Breast epithelium (tissue), 4 donors: ENCODE results near the gene COMP. TPM values are rescaled to one million over a fixed set of nuclear protein-coding genes. Genes with fewer than 3 reads are reported as not detected.

ENCODE experiments used
- DNase-seq, 2 donors: peaks; one replicate each; pipeline ENCODE4 v3.0.0-alpha.2; 2019; ENCODE audit warnings: low spot score in 2 of 2
- H3K27ac ChIP-seq, 2 donors: fragments of 200-600 bp; sonication (generic) in 1 of 2; one replicate each; pipeline ENCODE4 v1.5.1; 2016 to 2019; ENCODE audit warnings: mild to moderate bottlenecking in 1 of 2
- H3K27me3 ChIP-seq, 2 donors: fragments of 200-600 bp; sonication (generic) in 1 of 2; one replicate each; pipeline versions ENCODE4 v1.5.1 to v1.6.0; 2017 to 2019; ENCODE audit warnings: control low read depth in 1 of 2, mild to moderate bottlenecking in 1 of 2
- H3K36me3 ChIP-seq: fragments of 200-600 bp; one replicate; pipeline ENCODE4 v1.5.1; 2019
- H3K4me1 ChIP-seq, 2 donors: fragments of 200-600 bp; sonication (generic); one replicate each; pipeline ENCODE4 v1.5.1; 2016 to 2019; ENCODE audit warnings: control low read depth in 1 of 2
- H3K4me3 ChIP-seq, 3 donors: fragments of 200-600 bp; sonication (generic); 1 replicate in 2 of 3; 2 replicates in 1 of 3; pipeline ENCODE4 v1.5.1; 2016 to 2019; ENCODE audit warnings: mild to moderate bottlenecking in 3 of 3, moderate library complexity in 2 of 3
- H3K9me3 ChIP-seq, 2 donors: fragments of 200-600 bp; sonication (generic) in 1 of 2; one replicate each; pipeline ENCODE4 v1.5.1; 2016 to 2019; ENCODE audit warnings: control low read depth in 1 of 2
- CTCF ChIP-seq, 3 donors: fragments of 450-650 bp; IDR thresholded peaks; one replicate each; pipeline ENCODE4 v1.5.1; 2016 to 2017; ENCODE audit warnings: antibody characterized with exemption in 3 of 3, mild to moderate bottlenecking in 3 of 3, moderate library complexity in 3 of 3
- POLR2A ChIP-seq: fragments of 450-650 bp; IDR thresholded peaks from one replicate; pipeline ENCODE4 v1.6.1; 2016; ENCODE audit warnings: antibody characterized with exemption, mild to moderate bottlenecking, moderate library complexity
- POLR2AphosphoS5 ChIP-seq, 3 donors: sonication (generic); formaldehyde crosslinking; IDR thresholded peaks; one replicate each; pipeline ENCODE4 v1.6.1; 2017; ENCODE audit warnings: antibody characterized with exemption in 3 of 3
- intact Hi-C: fragments of 100-400 bp; cut with DNase I; formaldehyde crosslinking; loops from one replicate; pipeline ENCODE4 v1.15.1; 2023; ENCODE audit warnings: low total_unique reads
- total RNA-seq, 3 donors: library from RNA; depleted of rRNA; stranded (reverse); fragments of >200 nt; gene quantifications; one replicate each; pipeline ENCODE4 v1.1.0, GENCODE V29; 2016

COMP gene
- total RNA-seq, 3 donors from 2014 or later: 1.0 to 4.9 (median 2.2) TPM

- TF ChIP-seq POLR2A (no peak), CTCF (IDR thresholded peaks at IDR 0.05) (no peak), POLR2AphosphoS5 (IDR thresholded peaks at IDR 0.05) (no peak)
- Histone ChIP-seq H3K27ac (no peak overlapping the region), H3K27me3 (peaks cover 6 to 12% of the 10 kb centered on the region in 2 donors), H3K36me3 (no peaks in the 10 kb centered on the region), H3K9me3 (no peaks in the 10 kb centered on the region), H3K4me3 (no peak overlapping the region), H3K4me1 (no peaks in the 10 kb centered on the region)
- DNase-seq: no peak
- intact Hi-C loops: no loop called here
Observed at GRCh38 chr19:18781885-18782527, 9.1 kb downstream of the COMP start.

DNA sequence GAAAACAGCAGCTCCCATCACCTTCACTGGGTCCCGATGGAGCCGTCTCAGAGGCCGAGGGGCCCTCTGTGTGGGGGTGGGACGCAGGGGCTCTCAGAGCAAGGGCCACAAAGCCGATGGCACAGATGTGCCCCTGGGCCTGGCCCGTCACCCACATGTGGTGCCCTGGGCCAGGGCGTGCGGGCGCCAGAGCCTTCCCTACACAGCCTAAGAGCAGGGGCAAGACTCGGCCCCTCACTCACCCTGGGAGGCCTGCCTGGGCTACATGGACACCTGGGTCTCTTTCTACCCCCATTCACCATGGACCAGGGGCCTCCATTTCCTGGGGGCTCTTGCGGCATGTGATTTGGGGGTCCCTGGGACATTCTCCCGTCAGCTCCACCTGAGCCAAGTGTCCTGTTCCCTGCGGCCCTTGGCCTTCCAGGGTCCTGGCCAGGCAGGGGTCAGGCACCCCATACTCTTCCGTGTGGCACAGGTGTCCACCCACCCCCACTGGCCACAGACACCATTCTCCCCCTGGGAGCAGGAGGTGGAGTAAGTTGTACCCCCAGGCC, 10.0 kb downstream of the COMP start:
- intact Hi-C loops: no loop called here
- H3K27ac ChIP-seq: no peak overlapping the region
- no peaks in the 10 kb centered on the region for H3K9me3 ChIP-seq

DNA sequence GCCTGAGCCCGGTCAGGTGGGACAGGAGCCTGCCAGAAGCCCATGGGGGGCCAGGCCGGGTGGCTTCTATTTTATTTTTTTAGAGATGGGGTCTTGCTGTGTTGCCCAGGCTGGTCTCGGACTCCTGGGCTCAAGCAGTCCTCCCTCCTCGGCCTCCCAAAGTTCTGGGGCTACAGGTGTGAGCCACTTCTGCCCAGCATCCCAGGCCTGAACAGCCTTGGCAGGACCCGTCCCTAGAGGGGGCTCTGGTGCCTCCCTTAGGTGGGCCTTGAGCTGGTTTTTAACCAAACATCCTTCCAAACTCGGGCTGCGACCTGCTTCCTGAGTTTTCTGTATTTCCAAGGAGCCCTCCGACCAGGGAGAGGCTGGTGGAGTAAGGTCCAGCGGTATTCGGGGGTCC, 10.5 kb downstream of the COMP start:
- Histone ChIP-seq H3K27me3 (peaks cover 2 to 4% of the 10 kb centered on the region in 2 donors), H3K9me3 (no peaks in the 10 kb centered on the region), H3K4me3 (no peak overlapping the region), H3K36me3 (no peaks in the 10 kb centered on the region), H3K27ac (no peak overlapping the region), H3K4me1 (no peaks in the 10 kb centered on the region)
- intact Hi-C loops: no loop called here
- no peak for TF ChIP-seq CTCF (IDR thresholded peaks at IDR 0.05)
- TF ChIP-seq POLR2AphosphoS5 (IDR thresholded peaks at IDR 0.05): no peak
- TF ChIP-seq POLR2A: no peak
- DNase-seq: no peak

More for the DNA sequence above, 10.0 kb downstream of the COMP start:
- DNase-seq: no peak
- no peaks in the 10 kb centered on the region for H3K4me1 ChIP-seq
- no peaks in the 10 kb centered on the region for H3K36me3 ChIP-seq
- H3K27me3 ChIP-seq: peaks cover 6 to 7% of the 10 kb centered on the region in 2 donors
- H3K4me3 ChIP-seq: no peak overlapping the region
- no peak for TF ChIP-seq POLR2AphosphoS5 (IDR thresholded peaks at IDR 0.05)
- TF ChIP-seq CTCF (IDR thresholded peaks at IDR 0.05): no peak
- TF ChIP-seq POLR2A: no peak

GRCh38 chr19:18780081-18780480, 11.0 kb downstream of the COMP start:
- Histone ChIP-seq H3K4me3 (no peak overlapping the region), H3K27ac (no peak overlapping the region), H3K4me1 (no peaks in the 10 kb centered on the region), H3K36me3 (no peaks in the 10 kb centered on the region), H3K9me3 (no peaks in the 10 kb centered on the region), H3K27me3 (no peaks in the 10 kb centered on the region)
- intact Hi-C loops: no loop called here
- DNase-seq: no peak
- TF ChIP-seq CTCF (IDR thresholded peaks at IDR 0.05): no peak
- no peak for TF ChIP-seq POLR2AphosphoS5 (IDR thresholded peaks at IDR 0.05)
- no peak for TF ChIP-seq POLR2A

GRCh38 chr19:18778826-18779495, 12.1 kb downstream of the COMP start:
- no peaks in the 10 kb centered on the region for H3K36me3 ChIP-seq
- no peaks in the 10 kb centered on the region for H3K27me3 ChIP-seq
- TF ChIP-seq POLR2A (no peak), CTCF (IDR thresholded peaks at IDR 0.05) (no peak), POLR2AphosphoS5 (IDR thresholded peaks at IDR 0.05) (no peak)
- no peak overlapping the region for H3K27ac ChIP-seq
- H3K4me1 ChIP-seq: no peaks in the 10 kb centered on the region
- H3K4me3 ChIP-seq: no peak overlapping the region
- intact Hi-C loops: loop anchor here (5.0 kb wide), 1 partner anchor 742 kb away; no protein-coding TSS in a partner anchor
- no peak for DNase-seq
- no peaks in the 10 kb centered on the region for H3K9me3 ChIP-seq
